H9 (cell line): ENCODE measurements around the gene RBMS3. TPM values are rescaled to one million over a fixed set of nuclear protein-coding genes. Genes with fewer than 3 reads are reported as not detected.

ENCODE experiments used
- DNase-seq: peaks from one replicate; pipeline ENCODE4 v3.0.0-alpha.2; 2017
- H2AFZ ChIP-seq: one replicate; pipeline ENCODE4 v1.6.1; 2013; ENCODE audit warnings: mild to moderate bottlenecking, low read length, control low read depth, moderate library complexity
- H2AK5ac ChIP-seq: 2 replicates; pipeline ENCODE4 v1.6.1; 2013; ENCODE audit warnings: low read length, control low read depth, mixed read lengths; ENCODE audit not compliant: insufficient read length
- H2BK120ac ChIP-seq: one replicate; pipeline ENCODE4 v1.6.1; 2013; ENCODE audit warnings: low read depth, mild to moderate bottlenecking, low read length, control low read depth, inconsistent platforms; ENCODE audit not compliant: poor library complexity, severe bottlenecking
- H2BK12ac ChIP-seq: 2 replicates; pipeline ENCODE4 v1.6.1; 2013; ENCODE audit warnings: low read length, control low read depth, mixed read lengths, low read depth; ENCODE audit not compliant: insufficient read length
- H2BK15ac ChIP-seq: 2 replicates; pipeline ENCODE4 v1.6.1; 2013; ENCODE audit warnings: low read depth, low read length, control low read depth
- H2BK20ac ChIP-seq: one replicate; pipeline ENCODE4 v1.6.1; 2013; ENCODE audit warnings: low read depth, mild to moderate bottlenecking, low read length, control low read depth, inconsistent platforms; ENCODE audit not compliant: poor library complexity, severe bottlenecking
- H2BK5ac ChIP-seq: 2 replicates; pipeline ENCODE4 v1.6.1; 2013; ENCODE audit warnings: low read length, control low read depth, mixed read lengths; ENCODE audit not compliant: insufficient read length
- H3K14ac ChIP-seq: 2 replicates; pipeline ENCODE4 v1.6.1; 2013; ENCODE audit warnings: low read length, control low read depth; ENCODE audit not compliant: insufficient read depth
- H3K18ac ChIP-seq: 2 replicates; pipeline ENCODE4 v1.6.1; 2013; ENCODE audit warnings: low read depth, mild to moderate bottlenecking, mixed read lengths, low read length, control low read depth; ENCODE audit not compliant: insufficient read length
- H3K23ac ChIP-seq: 2 replicates; pipeline ENCODE4 v1.6.1; 2013; ENCODE audit warnings: low read length, control low read depth, mixed read lengths, low read depth; ENCODE audit not compliant: insufficient read length
- H3K23me2 ChIP-seq: 2 replicates; pipeline ENCODE4 v1.6.1; 2013; ENCODE audit warnings: low read depth, mild to moderate bottlenecking, mixed read lengths, low read length, control low read depth; ENCODE audit not compliant: insufficient read length, poor library complexity, severe bottlenecking
- H3K27ac ChIP-seq: 2 replicates; pipeline ENCODE4 v1.5.1; 2013; ENCODE audit warnings: low read length, control low read depth, mixed read lengths, low read depth; ENCODE audit not compliant: insufficient read length
- H3K27me3 ChIP-seq: 2 replicates; pipeline ENCODE4 v1.6.1; 2013; ENCODE audit warnings: low read length, control low read depth, inconsistent platforms; ENCODE audit not compliant: insufficient read depth
- H3K4ac ChIP-seq: 2 replicates; pipeline ENCODE4 v1.6.1; 2013; ENCODE audit warnings: low read depth, mild to moderate bottlenecking, control low read depth, inconsistent platforms, low read length, moderate library complexity
- H3K4me1 ChIP-seq: 2 replicates; pipeline ENCODE4 v1.6.1; 2013; ENCODE audit warnings: low read length, control low read depth, inconsistent platforms; ENCODE audit not compliant: insufficient read depth
- H3K4me2 ChIP-seq: 2 replicates; pipeline ENCODE4 v1.6.1; 2013; ENCODE audit warnings: low read length, control low read depth, mixed read lengths; ENCODE audit not compliant: insufficient read length, insufficient read depth
- H3K56ac ChIP-seq: 2 replicates; pipeline ENCODE4 v1.6.1; 2013; ENCODE audit warnings: low read depth, mild to moderate bottlenecking, mixed read lengths, low read length, control low read depth; ENCODE audit not compliant: insufficient read length
- H3K79me1 ChIP-seq: 2 replicates; pipeline ENCODE4 v1.6.1; 2013; ENCODE audit warnings: low read depth, mild to moderate bottlenecking, moderate library complexity, low read length, control low read depth, inconsistent platforms; ENCODE audit not compliant: insufficient read depth, poor library complexity, severe bottlenecking
- H3K79me2 ChIP-seq: 2 replicates; pipeline ENCODE4 v1.6.1; 2013; ENCODE audit warnings: low read length, control low read depth, inconsistent platforms; ENCODE audit not compliant: insufficient read depth
- H3K9ac ChIP-seq: 2 replicates; pipeline ENCODE4 v1.6.1; 2013; ENCODE audit warnings: low read length, control low read depth, mixed read lengths; ENCODE audit not compliant: insufficient read length; ENCODE audit errors: extremely low read depth
- H3K9me3 ChIP-seq: one replicate; pipeline ENCODE4 v1.6.1; 2013; ENCODE audit warnings: low read depth, low read length, inconsistent platforms; ENCODE audit not compliant: control insufficient read depth
- H3T11ph ChIP-seq: one replicate; pipeline ENCODE4 v1.6.1; 2013; ENCODE audit warnings: mild to moderate bottlenecking, low read length, control low read depth, inconsistent platforms
- H4K20me1 ChIP-seq: one replicate; pipeline ENCODE4 v1.6.1; 2013; ENCODE audit not compliant: control insufficient read depth, insufficient read length, insufficient read depth
- H4K5ac ChIP-seq: 2 replicates; pipeline ENCODE4 v1.6.1; 2013; ENCODE audit warnings: low read depth, mild to moderate bottlenecking, mixed read lengths, low read length, control low read depth; ENCODE audit not compliant: insufficient read length
- H4K8ac ChIP-seq: replicated peaks from 2 replicates; pipeline ENCODE4 v1.6.1; 2013; ENCODE audit warnings: low read length, control low read depth, mixed read lengths, low read depth; ENCODE audit not compliant: insufficient read length
- H4K91ac ChIP-seq: 2 replicates; pipeline ENCODE4 v1.6.1; 2013; ENCODE audit warnings: low read depth, mild to moderate bottlenecking, moderate library complexity, mixed read lengths, low read length, control low read depth; ENCODE audit not compliant: insufficient read length
- H3K27ac Mint-ChIP-seq, 3 experiments: 2 replicates in 2 of 3; 3 replicates in 1 of 3; pipeline ENCODE4 v1.8.0; 2020 to 2021; ENCODE audit warnings: mixed read lengths in 3 of 3, mild to moderate bottlenecking in 1 of 3, moderate library complexity in 1 of 3
- H3K27me3 Mint-ChIP-seq: 2 replicates; pipeline ENCODE4 v1.8.0; 2021; ENCODE audit warnings: low read depth, mild to moderate bottlenecking, moderate library complexity, mixed read lengths
- H3K36me3 Mint-ChIP-seq, 3 experiments: 2 replicates in 2 of 3; 3 replicates in 1 of 3; pipeline ENCODE4 v1.8.0; 2020 to 2021; ENCODE audit warnings: low read depth in 3 of 3, mixed read lengths in 3 of 3; ENCODE audit not compliant: insufficient read depth in 1 of 3
- H3K4me1 Mint-ChIP-seq, 2 experiments: 2 replicates each; pipeline ENCODE4 v1.8.0; 2020; ENCODE audit warnings: mixed read lengths in 2 of 2
- H3K4me3 Mint-ChIP-seq, 2 experiments: 2 replicates in 1 of 2; 3 replicates in 1 of 2; pipeline ENCODE4 v1.8.0; 2020 to 2021; ENCODE audit warnings: mild to moderate bottlenecking in 2 of 2, mixed read lengths in 2 of 2, moderate library complexity in 1 of 2
- H3K9me3 Mint-ChIP-seq, 2 experiments: 2 replicates in 1 of 2; 3 replicates in 1 of 2; pipeline ENCODE4 v1.8.0; 2020; ENCODE audit warnings: mild to moderate bottlenecking in 2 of 2, mixed read lengths in 2 of 2, moderate library complexity in 1 of 2
- CTCF ChIP-seq: fragments of 200-600 bp; sonication (generic); conservative IDR thresholded peaks from 3 replicates; pipeline ENCODE4 v1.8.0; 2021; ENCODE audit warnings: antibody characterized with exemption, mild to moderate bottlenecking
- WGBS: extraction: QIAGEN DNeasy Blood & Tissue Kit; methylation state at CpG from one replicate; pipeline ENCODE4 v1.1.7; 2013; ENCODE audit warnings: missing lambda C conversion rate, low lambda C conversion rate, mixed read lengths; ENCODE audit not compliant: insufficient read length; ENCODE audit errors: extremely low coverage; 5-methylcytosine and 5-hydroxymethylcytosine counted together
- total RNA-seq: library from RNA; stranded (reverse); gene quantifications from 2 replicates; pipeline ENCODE4 v1.2.1, GENCODE V29; 2021

Gene RBMS3
- total RNA-seq, 1 experiment from 2014 or later = 8.1 TPM

- Histone ChIP-seq H3K9me3 (no peaks in the 10 kb centered on the region), H2AFZ (no peak overlapping the region), H4K5ac (no peak overlapping the region), H3K18ac (no peak overlapping the region), H3K14ac (no peak overlapping the region), H3K79me1 (no peaks in the 10 kb centered on the region), H3K4ac (no peak overlapping the region), H3K9ac (no peak overlapping the region), H3K56ac (no peak overlapping the region), H3K27ac (no peak overlapping the region), H4K91ac (no peak overlapping the region), H3K4me2 (no peak overlapping the region), H3T11ph (no peak overlapping the region), H3K79me2 (no peaks in the 10 kb centered on the region), H2BK20ac (no peak overlapping the region), H2BK120ac (no peak overlapping the region), H3K23me2 (no peaks in the 10 kb centered on the region), H4K8ac (no peak overlapping the region), H2BK15ac (no peak overlapping the region), H4K20me1 (no peaks in the 10 kb centered on the region), H3K27me3 (no peaks in the 10 kb centered on the region), H2BK12ac (no peak overlapping the region), H3K4me1 (no peaks in the 10 kb centered on the region; the same call in 1 of the 2 replicates), H2AK5ac (no peak overlapping the region), H3K23ac (no peak overlapping the region), H2BK5ac (no peak overlapping the region)
- Mint-ChIP-seq H3K27me3 (no peaks in the 10 kb centered on the region), H3K27ac (no peak overlapping the region), H3K4me1 (peaks cover 0 to 11% of the 10 kb centered on the region in 2 experiments; a peak in 2 of 4 replicates), H3K9me3 (peaks cover 0 to 3% of the 10 kb centered on the region in 2 experiments; a peak in 2 of 5 replicates), H3K4me3 (no peak overlapping the region), H3K36me3 (peaks cover 0 to 6% (median 4%) of the 10 kb centered on the region in 3 experiments; a peak in 2 of 7 replicates)
- DNase-seq = no peak
- no CpG with 5 or more reads among the region's 3 CpGs for WGBS
- no peak for TF ChIP-seq CTCF
These were observed 548.5 kb downstream of the RBMS3 start for GRCh38 chr3:29829340-29829739.
